H9 (cell line): ENCODE results near the gene RGS16. TPM values are rescaled to one million over a fixed set of nuclear protein-coding genes. Genes with fewer than 3 reads are reported as not detected.

Experiments
- DNase-seq: peaks from one replicate; pipeline ENCODE4 v3.0.0-alpha.2; 2017
- H2AFZ ChIP-seq: one replicate; pipeline ENCODE4 v1.6.1; 2013; ENCODE audit warnings: mild to moderate bottlenecking, low read length, control low read depth, moderate library complexity
- H2AK5ac ChIP-seq: 2 replicates; pipeline ENCODE4 v1.6.1; 2013; ENCODE audit warnings: low read length, control low read depth, mixed read lengths; ENCODE audit not compliant: insufficient read length
- H2BK120ac ChIP-seq: one replicate; pipeline ENCODE4 v1.6.1; 2013; ENCODE audit warnings: low read depth, mild to moderate bottlenecking, low read length, control low read depth, inconsistent platforms; ENCODE audit not compliant: poor library complexity, severe bottlenecking
- H2BK12ac ChIP-seq: 2 replicates; pipeline ENCODE4 v1.6.1; 2013; ENCODE audit warnings: low read length, control low read depth, mixed read lengths, low read depth; ENCODE audit not compliant: insufficient read length
- H2BK15ac ChIP-seq: 2 replicates; pipeline ENCODE4 v1.6.1; 2013; ENCODE audit warnings: low read depth, low read length, control low read depth
- H2BK20ac ChIP-seq: one replicate; pipeline ENCODE4 v1.6.1; 2013; ENCODE audit warnings: low read depth, mild to moderate bottlenecking, low read length, control low read depth, inconsistent platforms; ENCODE audit not compliant: poor library complexity, severe bottlenecking
- H2BK5ac ChIP-seq: 2 replicates; pipeline ENCODE4 v1.6.1; 2013; ENCODE audit warnings: low read length, control low read depth, mixed read lengths; ENCODE audit not compliant: insufficient read length
- H3K14ac ChIP-seq: 2 replicates; pipeline ENCODE4 v1.6.1; 2013; ENCODE audit warnings: low read length, control low read depth; ENCODE audit not compliant: insufficient read depth
- H3K18ac ChIP-seq: 2 replicates; pipeline ENCODE4 v1.6.1; 2013; ENCODE audit warnings: low read depth, mild to moderate bottlenecking, mixed read lengths, low read length, control low read depth; ENCODE audit not compliant: insufficient read length
- H3K23ac ChIP-seq: 2 replicates; pipeline ENCODE4 v1.6.1; 2013; ENCODE audit warnings: low read length, control low read depth, mixed read lengths, low read depth; ENCODE audit not compliant: insufficient read length
- H3K23me2 ChIP-seq: 2 replicates; pipeline ENCODE4 v1.6.1; 2013; ENCODE audit warnings: low read depth, mild to moderate bottlenecking, mixed read lengths, low read length, control low read depth; ENCODE audit not compliant: insufficient read length, poor library complexity, severe bottlenecking
- H3K27ac ChIP-seq: 2 replicates; pipeline ENCODE4 v1.5.1; 2013; ENCODE audit warnings: low read length, control low read depth, mixed read lengths, low read depth; ENCODE audit not compliant: insufficient read length
- H3K27me3 ChIP-seq: 2 replicates; pipeline ENCODE4 v1.6.1; 2013; ENCODE audit warnings: low read length, control low read depth, inconsistent platforms; ENCODE audit not compliant: insufficient read depth
- H3K4ac ChIP-seq: 2 replicates; pipeline ENCODE4 v1.6.1; 2013; ENCODE audit warnings: low read depth, mild to moderate bottlenecking, control low read depth, inconsistent platforms, low read length, moderate library complexity
- H3K4me1 ChIP-seq: 2 replicates; pipeline ENCODE4 v1.6.1; 2013; ENCODE audit warnings: low read length, control low read depth, inconsistent platforms; ENCODE audit not compliant: insufficient read depth
- H3K4me2 ChIP-seq: 2 replicates; pipeline ENCODE4 v1.6.1; 2013; ENCODE audit warnings: low read length, control low read depth, mixed read lengths; ENCODE audit not compliant: insufficient read length, insufficient read depth
- H3K56ac ChIP-seq: 2 replicates; pipeline ENCODE4 v1.6.1; 2013; ENCODE audit warnings: low read depth, mild to moderate bottlenecking, mixed read lengths, low read length, control low read depth; ENCODE audit not compliant: insufficient read length
- H3K79me1 ChIP-seq: 2 replicates; pipeline ENCODE4 v1.6.1; 2013; ENCODE audit warnings: low read depth, mild to moderate bottlenecking, moderate library complexity, low read length, control low read depth, inconsistent platforms; ENCODE audit not compliant: insufficient read depth, poor library complexity, severe bottlenecking
- H3K79me2 ChIP-seq: 2 replicates; pipeline ENCODE4 v1.6.1; 2013; ENCODE audit warnings: low read length, control low read depth, inconsistent platforms; ENCODE audit not compliant: insufficient read depth
- H3K9ac ChIP-seq: 2 replicates; pipeline ENCODE4 v1.6.1; 2013; ENCODE audit warnings: low read length, control low read depth, mixed read lengths; ENCODE audit not compliant: insufficient read length; ENCODE audit errors: extremely low read depth
- H3K9me3 ChIP-seq: one replicate; pipeline ENCODE4 v1.6.1; 2013; ENCODE audit warnings: low read depth, low read length, inconsistent platforms; ENCODE audit not compliant: control insufficient read depth
- H3T11ph ChIP-seq: one replicate; pipeline ENCODE4 v1.6.1; 2013; ENCODE audit warnings: mild to moderate bottlenecking, low read length, control low read depth, inconsistent platforms
- H4K20me1 ChIP-seq: one replicate; pipeline ENCODE4 v1.6.1; 2013; ENCODE audit not compliant: control insufficient read depth, insufficient read length, insufficient read depth
- H4K5ac ChIP-seq: 2 replicates; pipeline ENCODE4 v1.6.1; 2013; ENCODE audit warnings: low read depth, mild to moderate bottlenecking, mixed read lengths, low read length, control low read depth; ENCODE audit not compliant: insufficient read length
- H4K8ac ChIP-seq: replicated peaks from 2 replicates; pipeline ENCODE4 v1.6.1; 2013; ENCODE audit warnings: low read length, control low read depth, mixed read lengths, low read depth; ENCODE audit not compliant: insufficient read length
- H4K91ac ChIP-seq: 2 replicates; pipeline ENCODE4 v1.6.1; 2013; ENCODE audit warnings: low read depth, mild to moderate bottlenecking, moderate library complexity, mixed read lengths, low read length, control low read depth; ENCODE audit not compliant: insufficient read length
- H3K27ac Mint-ChIP-seq, 3 experiments: 2 replicates in 2 of 3; 3 replicates in 1 of 3; pipeline ENCODE4 v1.8.0; 2020 to 2021; ENCODE audit warnings: mixed read lengths in 3 of 3, mild to moderate bottlenecking in 1 of 3, moderate library complexity in 1 of 3
- H3K27me3 Mint-ChIP-seq: 2 replicates; pipeline ENCODE4 v1.8.0; 2021; ENCODE audit warnings: low read depth, mild to moderate bottlenecking, moderate library complexity, mixed read lengths
- H3K36me3 Mint-ChIP-seq, 3 experiments: 2 replicates in 2 of 3; 3 replicates in 1 of 3; pipeline ENCODE4 v1.8.0; 2020 to 2021; ENCODE audit warnings: low read depth in 3 of 3, mixed read lengths in 3 of 3; ENCODE audit not compliant: insufficient read depth in 1 of 3
- H3K4me1 Mint-ChIP-seq, 2 experiments: 2 replicates each; pipeline ENCODE4 v1.8.0; 2020; ENCODE audit warnings: mixed read lengths in 2 of 2
- H3K4me3 Mint-ChIP-seq, 2 experiments: 2 replicates in 1 of 2; 3 replicates in 1 of 2; pipeline ENCODE4 v1.8.0; 2020 to 2021; ENCODE audit warnings: mild to moderate bottlenecking in 2 of 2, mixed read lengths in 2 of 2, moderate library complexity in 1 of 2
- H3K9me3 Mint-ChIP-seq, 2 experiments: 2 replicates in 1 of 2; 3 replicates in 1 of 2; pipeline ENCODE4 v1.8.0; 2020; ENCODE audit warnings: mild to moderate bottlenecking in 2 of 2, mixed read lengths in 2 of 2, moderate library complexity in 1 of 2
- WGBS: extraction: QIAGEN DNeasy Blood & Tissue Kit; methylation state at CpG from one replicate; pipeline ENCODE4 v1.1.7; 2013; ENCODE audit warnings: missing lambda C conversion rate, low lambda C conversion rate, mixed read lengths; ENCODE audit not compliant: insufficient read length; ENCODE audit errors: extremely low coverage; 5-methylcytosine and 5-hydroxymethylcytosine counted together
- total RNA-seq: library from RNA; stranded (reverse); gene quantifications from 2 replicates; pipeline ENCODE4 v1.2.1, GENCODE V29; 2021
- TF ChIP-seq, protein P1 (sequence below): fragments of 200-600 bp; sonication (generic); conservative IDR thresholded peaks from 3 replicates; pipeline ENCODE4 v1.8.0; 2021; ENCODE audit warnings: antibody characterized with exemption, mild to moderate bottlenecking

The RGS16 gene
- total RNA-seq, 1 experiment from 2014 or later, result 6.9 TPM

DNA sequence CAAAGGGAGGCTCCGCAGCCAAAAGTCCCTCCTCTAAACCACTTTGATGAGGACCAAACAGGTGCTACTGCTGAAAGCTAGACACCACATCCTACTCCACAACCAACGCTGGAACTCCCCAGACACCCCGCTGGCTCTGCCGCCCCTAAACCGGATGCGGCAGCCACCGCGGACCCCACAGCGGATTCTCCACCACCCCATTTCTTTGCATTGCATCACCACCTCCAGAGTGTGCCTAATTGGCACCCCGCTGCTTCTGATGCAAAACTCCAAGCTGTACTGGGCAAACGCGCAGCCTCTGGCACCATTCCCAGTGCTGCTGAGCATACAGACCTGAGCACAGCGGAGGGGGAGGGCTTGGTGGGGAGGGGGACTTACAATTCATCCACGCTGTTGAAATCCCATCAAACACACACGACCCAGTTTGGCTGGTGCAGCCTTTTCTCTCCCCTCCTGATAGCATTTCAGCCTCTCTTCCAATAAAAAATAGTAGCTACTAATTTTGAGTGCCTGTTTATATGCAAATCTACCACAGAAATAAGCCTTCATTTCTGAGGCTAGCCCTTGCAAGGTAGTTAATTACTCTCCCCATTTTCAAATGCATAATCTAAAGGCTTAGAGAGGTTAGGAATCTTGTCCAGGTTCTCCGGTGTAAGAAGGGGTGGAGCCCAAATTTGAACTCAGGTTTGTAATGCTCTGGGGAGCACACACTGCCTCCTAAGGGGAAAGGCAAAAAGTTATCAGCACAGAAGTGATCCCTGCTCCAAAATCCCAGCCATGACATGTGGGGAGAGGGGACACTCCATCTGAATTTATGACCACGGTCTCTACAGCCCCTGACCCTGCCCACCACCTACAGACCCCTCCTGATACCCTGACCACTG is 12.2 kb upstream of the RGS16 start:
- no peaks in the 10 kb centered on the region for H3K9me3 ChIP-seq
- peak overlapping the region; percentile 18 to 92 (median 35); a peak in 5 of 7 replicates for H3K27ac Mint-ChIP-seq
- H2AFZ ChIP-seq, result no peak overlapping the region
- H3K27ac ChIP-seq, result no peak overlapping the region
- DNase-seq, result peak; percentile 74
- no peak overlapping the region for H2BK15ac ChIP-seq
- no peaks in the 10 kb centered on the region; the same call in 1 of the 2 replicates for H3K27me3 ChIP-seq
- H3K9ac ChIP-seq, result no peak overlapping the region
- no peak overlapping the region for H2BK12ac ChIP-seq
- no peak overlapping the region for H3K4ac ChIP-seq
- no peaks in the 10 kb centered on the region for H4K20me1 ChIP-seq
- peaks cover 66 to 68% of the 10 kb centered on the region in 2 experiments for H3K4me1 Mint-ChIP-seq
- peak overlapping the region; percentile 69 to 78 for H3K4me3 Mint-ChIP-seq
- no peak overlapping the region for H2BK5ac ChIP-seq
- H3K56ac ChIP-seq, result no peak overlapping the region
- H4K8ac ChIP-seq, result no peak overlapping the region
- TF ChIP-seq, protein P1, sequence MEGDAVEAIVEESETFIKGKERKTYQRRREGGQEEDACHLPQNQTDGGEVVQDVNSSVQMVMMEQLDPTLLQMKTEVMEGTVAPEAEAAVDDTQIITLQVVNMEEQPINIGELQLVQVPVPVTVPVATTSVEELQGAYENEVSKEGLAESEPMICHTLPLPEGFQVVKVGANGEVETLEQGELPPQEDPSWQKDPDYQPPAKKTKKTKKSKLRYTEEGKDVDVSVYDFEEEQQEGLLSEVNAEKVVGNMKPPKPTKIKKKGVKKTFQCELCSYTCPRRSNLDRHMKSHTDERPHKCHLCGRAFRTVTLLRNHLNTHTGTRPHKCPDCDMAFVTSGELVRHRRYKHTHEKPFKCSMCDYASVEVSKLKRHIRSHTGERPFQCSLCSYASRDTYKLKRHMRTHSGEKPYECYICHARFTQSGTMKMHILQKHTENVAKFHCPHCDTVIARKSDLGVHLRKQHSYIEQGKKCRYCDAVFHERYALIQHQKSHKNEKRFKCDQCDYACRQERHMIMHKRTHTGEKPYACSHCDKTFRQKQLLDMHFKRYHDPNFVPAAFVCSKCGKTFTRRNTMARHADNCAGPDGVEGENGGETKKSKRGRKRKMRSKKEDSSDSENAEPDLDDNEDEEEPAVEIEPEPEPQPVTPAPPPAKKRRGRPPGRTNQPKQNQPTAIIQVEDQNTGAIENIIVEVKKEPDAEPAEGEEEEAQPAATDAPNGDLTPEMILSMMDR, result no peak
- H3K18ac ChIP-seq, result peak overlapping the region; percentile 29
- no peaks in the 10 kb centered on the region for H3K79me1 ChIP-seq
- no peak overlapping the region for H2BK20ac ChIP-seq
- H3K79me2 ChIP-seq, result no peaks in the 10 kb centered on the region
- H3K23me2 ChIP-seq, result peaks cover 15% of the 10 kb centered on the region
- H4K91ac ChIP-seq, result no peak overlapping the region
- H4K5ac ChIP-seq, result no peak overlapping the region
- no peak overlapping the region for H3K23ac ChIP-seq
- H3K4me1 ChIP-seq, result peaks cover 15% of the 10 kb centered on the region; the same call in 1 of the 2 replicates
- peaks cover 5 to 9% of the 10 kb centered on the region in 2 experiments; a peak in 4 of 5 replicates for H3K9me3 Mint-ChIP-seq
- H2BK120ac ChIP-seq, result no peak overlapping the region
- peaks cover 68% of the 10 kb centered on the region for H3K27me3 Mint-ChIP-seq
- no peak overlapping the region for H2AK5ac ChIP-seq
- no peak overlapping the region for H3K14ac ChIP-seq
- no CpG with 5 or more reads among the region's 17 CpGs for WGBS
- peaks cover 0 to 9% (median 0%) of the 10 kb centered on the region in 3 experiments; a peak in 2 of 7 replicates for H3K36me3 Mint-ChIP-seq
- H3K4me2 ChIP-seq, result peak overlapping the region; percentile 52
- no peak overlapping the region for H3T11ph ChIP-seq
